CD4-positive, alpha-beta T cell treated with Interleukin-15 for 1 hour (primary cell): ENCODE data around the gene MAGI1.
"Not testable (repeated sequence)": the region's sequence is repeated elsewhere in the genome, so short reads cannot be mapped to it uniquely, and the experiment has no call there.

ENCODE experiments used
- DNase-seq: peaks from one replicate; pipeline ENCODE4 v3.0.0-alpha.2; 2020

Gene MAGI1

DNA sequence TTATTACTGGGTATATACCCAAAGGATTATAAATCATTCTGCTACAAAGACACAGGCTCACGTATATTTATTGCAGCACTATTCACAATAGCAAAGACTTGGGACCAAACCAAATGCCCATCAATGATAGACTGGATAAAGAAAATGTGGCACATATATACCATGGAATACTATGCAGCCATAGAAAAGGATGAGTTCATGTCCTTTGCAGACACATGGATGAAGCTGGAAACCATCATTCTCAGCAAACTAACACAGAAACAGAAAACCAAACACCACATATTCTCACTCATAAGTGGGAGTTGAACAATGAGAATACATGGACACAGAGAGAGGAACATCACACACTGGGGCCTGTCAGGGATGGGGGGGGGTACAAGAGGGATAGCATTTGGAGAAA is 495.3 kb downstream of the MAGI1 start:
- DNase-seq, result not testable (repeated sequence)

DNA sequence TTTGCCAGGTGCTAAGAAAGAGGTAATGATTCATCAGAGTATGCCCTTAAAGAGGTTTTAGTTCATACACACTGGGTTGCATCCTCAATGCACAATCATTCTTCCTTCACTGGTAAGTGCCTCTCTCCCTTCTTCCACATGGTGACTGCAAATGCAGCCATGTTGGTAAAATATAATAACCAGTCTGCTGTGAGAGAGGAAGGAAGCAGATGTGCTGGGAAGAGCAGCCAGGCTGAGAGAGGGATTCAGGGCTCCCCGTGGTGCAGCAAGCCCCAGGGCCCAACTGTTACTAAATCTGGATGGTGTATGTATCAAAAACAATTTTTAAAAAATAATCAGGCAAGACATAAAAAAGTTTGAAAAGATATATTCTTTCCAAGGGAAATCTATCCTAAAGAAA is 498.1 kb downstream of the MAGI1 start:
- no peak for DNase-seq

DNA sequence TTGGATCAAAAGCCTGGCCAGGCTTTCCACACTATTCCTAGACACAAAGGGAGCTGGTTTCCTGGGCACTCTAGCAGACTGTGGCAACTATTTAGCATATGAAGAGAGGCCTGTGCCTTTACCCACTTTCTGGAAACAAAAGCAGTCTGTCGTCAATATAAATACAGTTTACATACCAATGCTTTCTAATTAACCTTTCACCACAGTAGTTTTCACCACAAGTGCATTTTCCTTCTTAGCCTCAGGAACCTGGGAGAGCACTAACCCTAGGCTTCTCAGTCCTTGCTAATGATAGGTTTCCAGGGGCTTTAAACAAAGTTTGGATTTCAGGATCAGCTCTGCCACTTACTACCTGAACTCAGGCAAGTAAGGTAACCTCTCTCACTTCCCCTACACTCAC is 499.1 kb downstream of the MAGI1 start:
- DNase-seq, result no peak

GRCh38 chr3:65538101-65538500 is 500.6 kb downstream of the MAGI1 start:
- DNase-seq, result no peak

GRCh38 chr3:65537109-65537508 is 501.6 kb downstream of the MAGI1 start:
- no peak for DNase-seq

- DNase-seq, result no peak
Measured at GRCh38 chr3:65535260-65535659, 503.5 kb downstream of the MAGI1 start.

DNA sequence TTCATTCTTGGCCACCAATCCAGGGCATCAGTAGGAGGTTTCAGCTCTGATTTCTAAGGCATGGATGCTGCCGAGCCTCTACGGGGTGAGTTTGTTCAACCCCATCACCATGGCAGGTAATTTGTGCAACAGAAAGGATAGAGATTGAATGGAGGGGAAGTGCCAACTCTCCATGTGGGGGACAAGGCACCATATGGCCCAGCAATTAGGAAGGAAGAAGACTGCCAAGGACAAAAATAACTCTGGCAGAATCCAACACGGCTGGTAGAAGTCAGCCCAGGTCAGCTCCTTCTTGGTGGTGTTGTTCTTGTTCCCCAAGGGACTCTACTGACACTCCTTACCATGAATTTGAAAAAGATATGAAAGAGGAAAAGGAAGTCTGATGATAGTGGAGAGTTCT is 503.9 kb downstream of the MAGI1 start:
- no peak for DNase-seq

GRCh38 chr3:65532749-65533148 is 506.0 kb downstream of the MAGI1 start:
- no peak for DNase-seq

- DNase-seq, result no peak
Measured at GRCh38 chr3:65532215-65532614, 506.5 kb downstream of the MAGI1 start.

DNA sequence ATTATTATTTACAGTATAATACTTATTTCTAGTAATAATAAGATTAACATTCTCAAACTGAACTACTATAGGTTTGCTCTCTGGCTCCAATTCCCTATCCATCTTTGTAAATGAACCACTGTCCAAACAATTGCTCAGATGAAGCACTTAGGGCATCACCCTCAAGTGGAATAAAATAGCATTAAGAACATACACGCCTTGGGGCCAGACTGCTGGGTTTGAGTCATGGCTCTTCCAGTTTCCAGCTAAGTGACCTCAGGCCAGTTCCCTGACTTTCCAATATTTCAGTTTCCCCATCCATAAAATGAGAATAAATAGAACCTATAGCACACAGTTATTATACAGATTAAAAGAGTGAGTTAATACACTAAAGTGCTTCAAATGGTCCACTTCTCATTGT is 507.2 kb downstream of the MAGI1 start:
- no peak for DNase-seq

GRCh38 chr3:65526656-65527055 is 512.1 kb downstream of the MAGI1 start:
- DNase-seq, result no peak

- no peak for DNase-seq
Measured at GRCh38 chr3:65524584-65524983, 514.1 kb downstream of the MAGI1 start.

- DNase-seq, result no peak
Measured at GRCh38 chr3:65523878-65524277, 514.8 kb downstream of the MAGI1 start.

- DNase-seq, result no peak
Measured at GRCh38 chr3:65521032-65521431, 517.7 kb downstream of the MAGI1 start.

- DNase-seq, result no peak
Measured at GRCh38 chr3:65516998-65517397, 521.7 kb downstream of the MAGI1 start.

DNA sequence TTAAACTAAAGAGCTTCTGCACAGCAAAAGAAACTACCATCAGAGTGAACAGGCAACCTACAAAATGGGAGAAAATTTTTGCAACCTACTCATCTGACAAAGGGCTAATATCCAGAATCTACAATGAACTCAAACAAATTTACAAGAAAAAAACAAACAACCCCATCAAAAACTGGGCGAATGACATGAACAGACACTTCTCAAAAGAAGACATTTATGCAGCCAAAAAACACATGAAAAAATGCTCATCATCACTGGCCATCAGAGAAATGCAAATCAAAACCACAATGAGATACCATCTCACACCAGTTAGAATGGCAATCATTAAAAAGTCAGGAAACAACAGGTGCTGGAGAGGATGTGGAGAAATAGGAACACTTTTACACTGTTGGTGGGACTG is 524.4 kb downstream of the MAGI1 start:
- DNase-seq, result not testable (repeated sequence)

DNA sequence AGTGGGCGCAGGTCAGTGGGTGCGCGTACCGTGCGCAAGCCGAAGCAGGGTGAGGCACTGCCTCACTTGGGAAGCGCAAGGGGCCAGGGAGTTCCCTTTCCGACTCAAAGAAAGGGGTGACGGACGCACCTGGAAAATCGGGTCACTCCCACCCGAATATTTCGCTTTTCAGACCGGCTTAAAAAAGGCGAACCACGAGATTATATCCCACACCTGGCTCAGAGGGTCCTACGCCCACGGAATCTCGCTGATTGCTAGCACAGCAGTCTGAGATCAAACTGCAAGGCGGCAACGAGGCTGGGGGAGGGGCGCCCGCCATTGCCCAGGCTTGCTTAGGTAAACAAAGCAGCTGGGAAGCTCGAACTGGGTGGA is 529.3 kb downstream of the MAGI1 start:
- DNase-seq, result not testable (repeated sequence)

DNA sequence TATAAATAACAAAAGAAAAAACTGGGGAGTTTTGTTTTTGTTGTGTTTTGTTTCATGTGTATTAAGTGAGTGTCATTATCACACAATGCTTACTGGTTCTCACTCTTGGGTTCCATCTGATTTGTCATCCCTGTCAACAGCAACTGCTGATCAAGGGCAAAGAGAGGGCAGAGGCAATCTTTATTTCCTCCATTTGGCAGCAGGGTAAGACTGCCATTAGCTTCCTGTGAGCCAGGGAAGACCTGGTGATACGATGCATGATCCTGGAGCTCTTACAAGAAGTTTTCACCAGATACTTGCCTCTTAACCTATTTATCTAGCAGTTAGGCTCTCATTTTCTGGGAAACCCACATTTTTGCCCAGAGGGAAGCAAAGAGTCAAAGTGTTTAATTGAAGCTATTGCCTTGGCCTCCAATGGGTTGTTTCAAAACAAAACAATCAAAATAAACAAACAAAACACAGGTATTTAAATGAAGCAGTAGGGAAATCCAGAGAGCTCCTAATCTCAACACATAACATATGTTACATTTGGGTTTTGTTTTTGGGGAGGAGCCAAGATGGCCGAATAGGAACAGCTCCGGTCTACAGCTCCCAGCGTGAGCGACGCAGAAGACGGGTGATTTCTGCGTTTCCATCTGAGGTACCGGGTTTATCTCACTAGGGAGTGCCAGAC is 529.8 kb downstream of the MAGI1 start:
- DNase-seq, result no peak

GRCh38 chr3:65507437-65507836 is 531.3 kb downstream of the MAGI1 start:
- no peak for DNase-seq

- no peak for DNase-seq
Measured at GRCh38 chr3:65503776-65504175, 534.9 kb downstream of the MAGI1 start.

DNA sequence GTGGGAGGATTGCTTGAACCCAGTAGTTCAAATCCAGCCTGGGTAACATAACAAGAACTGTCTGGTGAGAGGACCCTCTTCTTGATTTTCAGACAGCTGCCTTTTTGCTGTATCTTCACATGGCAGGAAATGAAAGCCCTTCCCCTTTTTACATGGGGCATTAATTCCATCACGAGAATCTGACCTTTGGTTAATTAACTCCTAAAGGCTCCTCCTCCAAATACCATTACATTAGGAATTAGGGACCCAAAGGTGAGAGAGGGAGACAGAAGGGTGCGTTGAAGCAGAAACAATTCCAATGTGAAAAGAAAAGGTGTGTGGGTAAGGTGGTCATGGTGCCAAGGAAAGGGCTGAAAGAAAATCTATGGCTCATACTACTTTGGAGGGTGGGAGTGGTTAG is 536.2 kb downstream of the MAGI1 start:
- DNase-seq, result no peak

DNA sequence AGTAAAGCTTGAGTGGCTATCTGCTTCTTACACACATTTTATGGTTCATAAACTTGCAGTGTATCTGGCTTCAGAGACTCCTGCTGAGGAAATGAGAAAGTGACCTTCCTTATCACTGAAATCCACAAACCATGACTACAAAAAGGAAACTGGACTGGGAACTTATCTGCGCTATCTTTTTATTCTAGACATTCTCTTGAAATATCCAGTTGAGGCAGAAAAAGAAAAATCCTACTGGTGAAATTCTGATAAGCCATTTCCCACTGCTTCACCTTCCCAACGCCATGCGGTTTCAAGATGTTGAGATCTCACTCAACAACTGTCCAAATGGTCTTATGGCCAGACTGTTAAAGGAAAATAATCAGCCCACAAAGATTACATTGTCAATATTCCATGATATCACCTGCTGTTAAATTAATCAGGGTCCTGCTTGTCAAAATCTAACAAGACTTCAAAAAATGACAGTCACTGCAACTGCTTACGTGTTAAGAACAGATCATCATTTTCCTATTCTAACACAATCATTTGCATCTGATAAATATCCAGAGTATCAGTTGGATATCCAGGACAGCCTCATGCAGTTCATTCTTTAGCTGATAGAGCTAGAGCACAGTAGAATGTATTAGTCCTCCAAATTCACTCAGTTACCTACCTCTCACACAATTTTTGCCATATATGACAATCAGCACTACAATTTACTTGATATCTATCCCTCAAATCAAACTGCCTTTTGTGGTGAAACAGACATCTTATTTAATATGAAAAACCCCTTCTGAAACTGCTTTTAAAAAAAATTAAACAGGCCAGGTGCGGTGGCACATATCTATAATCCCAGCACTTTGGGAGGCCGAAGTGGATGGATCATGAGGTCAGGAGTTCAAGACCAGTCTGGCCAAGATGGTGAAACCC is 538.1 kb downstream of the MAGI1 start:
- no peak for DNase-seq

GRCh38 chr3:65497846-65498245 is 540.9 kb downstream of the MAGI1 start:
- DNase-seq, result no peak

DNA sequence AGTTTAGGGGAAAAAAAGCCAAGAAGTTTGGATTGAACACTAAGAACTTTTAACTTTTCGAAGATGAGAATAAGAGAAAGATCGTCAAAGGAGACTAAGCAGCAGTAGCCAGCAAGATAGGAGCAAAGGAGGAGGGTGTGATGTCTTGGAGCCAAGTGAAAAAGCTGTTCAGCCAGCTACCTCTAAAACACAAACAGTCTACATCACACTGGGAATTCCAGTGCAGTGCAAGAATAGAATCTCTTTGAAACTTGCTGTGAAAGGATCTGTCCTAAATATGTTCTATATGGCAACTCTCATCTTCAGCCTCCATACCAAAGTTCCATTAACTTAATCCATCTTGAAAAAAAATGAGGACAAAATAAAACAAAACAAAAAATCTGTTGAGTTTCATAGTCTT is 541.5 kb downstream of the MAGI1 start:
- no peak for DNase-seq

- no peak for DNase-seq
Measured at GRCh38 chr3:65493938-65494337, 544.8 kb downstream of the MAGI1 start.
